Measurements from ENCODE around the gene ESR1. TPM values are rescaled to one million over a fixed set of nuclear protein-coding genes. Genes with fewer than 3 reads are reported as not detected.

ESR1 gene
- total RNA-seq, 1 donor from 2014 or later: not detected

- Mint-ChIP-seq H3K4me3 (no peak overlapping the region), H3K9me3 (no peaks in the 10 kb centered on the region), H3K27ac (no peak overlapping the region), H3K27me3 (ENCODE audit: insufficient read depth, low read depth) (no peaks in the 10 kb centered on the region), H3K36me3 (peaks cover 5% of the 10 kb centered on the region), H3K4me1 (peaks cover 5% of the 10 kb centered on the region)
- H3F3A ChIP-seq (ENCODE audit: low read depth): no peaks in the 10 kb centered on the region
- no peak overlapping the region for H3K4me2 ChIP-seq
- H4K20me1 ChIP-seq (ENCODE audit: low read depth): no peaks in the 10 kb centered on the region
- no peak overlapping the region for H3K27ac ChIP-seq
- no peaks in the 10 kb centered on the region for H3K4me1 ChIP-seq
- no peak overlapping the region for H3K9ac ChIP-seq
- TF ChIP-seq CTCF (IDR thresholded peaks at IDR 0.05): no peak
- TF ChIP-seq EZH2 (IDR thresholded peaks at IDR 0.05): no peak
- no peak for TF ChIP-seq EZH2phosphoT487 (IDR thresholded peaks at IDR 0.05)
- DNase-seq (ENCODE audit: low spot score): no peak
- no peak overlapping the region for H2AFZ ChIP-seq (replicated peaks)
- H3K36me3 ChIP-seq: no peaks in the 10 kb centered on the region
- no peak overlapping the region for H3K4me3 ChIP-seq
- H3K9me3 ChIP-seq (ENCODE audit: low read depth): no peaks in the 10 kb centered on the region
- H3K27me3 ChIP-seq: no peaks in the 10 kb centered on the region
- no peaks in the 10 kb centered on the region for H3K79me2 ChIP-seq (ENCODE audit: low read depth)
These were observed 363.5 kb downstream of the ESR1 start for GRCh38 chr6:152170702-152171667.

GRCh38 chr6:152173321-152173720 is 365.8 kb downstream of the ESR1 start:
- Histone ChIP-seq H3K4me1 (no peaks in the 10 kb centered on the region), H3K9ac (no peak overlapping the region), H4K20me1 (ENCODE audit: low read depth) (no peaks in the 10 kb centered on the region), H3K4me3 (no peak overlapping the region), H3K9me3 (ENCODE audit: low read depth) (no peaks in the 10 kb centered on the region), H3K27ac (no peak overlapping the region), H3K36me3 (no peaks in the 10 kb centered on the region), H3K79me2 (ENCODE audit: low read depth) (no peaks in the 10 kb centered on the region), H3K27me3 (no peaks in the 10 kb centered on the region), H3F3A (ENCODE audit: low read depth) (no peaks in the 10 kb centered on the region), H3K4me2 (no peak overlapping the region), H2AFZ (replicated peaks) (no peak overlapping the region)
- TF ChIP-seq CTCF (IDR thresholded peaks at IDR 0.05) (no peak), EZH2 (IDR thresholded peaks at IDR 0.05) (no peak), EZH2phosphoT487 (IDR thresholded peaks at IDR 0.05) (no peak)
- H3K9me3 Mint-ChIP-seq: no peaks in the 10 kb centered on the region
- no peaks in the 10 kb centered on the region for H3K27me3 Mint-ChIP-seq (ENCODE audit: insufficient read depth, low read depth)
- no peak for DNase-seq (ENCODE audit: low spot score)
- no peak overlapping the region for H3K27ac Mint-ChIP-seq
- peaks cover 5% of the 10 kb centered on the region for H3K4me1 Mint-ChIP-seq
- peaks cover 5% of the 10 kb centered on the region for H3K36me3 Mint-ChIP-seq
- no peak overlapping the region for H3K4me3 Mint-ChIP-seq

GRCh38 chr6:152173957-152174356 is 366.5 kb downstream of the ESR1 start:
- Histone ChIP-seq H3K4me2 (no peak overlapping the region), H3K9me3 (ENCODE audit: low read depth) (no peaks in the 10 kb centered on the region), H3F3A (ENCODE audit: low read depth) (no peaks in the 10 kb centered on the region), H3K4me3 (no peak overlapping the region), H4K20me1 (ENCODE audit: low read depth) (no peaks in the 10 kb centered on the region), H3K9ac (no peak overlapping the region), H3K4me1 (no peaks in the 10 kb centered on the region), H2AFZ (replicated peaks) (no peak overlapping the region), H3K27me3 (no peaks in the 10 kb centered on the region), H3K79me2 (ENCODE audit: low read depth) (no peaks in the 10 kb centered on the region), H3K27ac (no peak overlapping the region), H3K36me3 (no peaks in the 10 kb centered on the region)
- no peak for TF ChIP-seq EZH2 (IDR thresholded peaks at IDR 0.05)
- TF ChIP-seq CTCF (IDR thresholded peaks at IDR 0.05): no peak
- TF ChIP-seq EZH2phosphoT487 (IDR thresholded peaks at IDR 0.05): no peak
- H3K9me3 Mint-ChIP-seq: no peaks in the 10 kb centered on the region
- peaks cover 5% of the 10 kb centered on the region for H3K4me1 Mint-ChIP-seq
- peaks cover 5% of the 10 kb centered on the region for H3K36me3 Mint-ChIP-seq
- H3K27me3 Mint-ChIP-seq (ENCODE audit: insufficient read depth, low read depth): no peaks in the 10 kb centered on the region
- no peak overlapping the region for H3K27ac Mint-ChIP-seq
- DNase-seq (ENCODE audit: low spot score): no peak
- H3K4me3 Mint-ChIP-seq: no peak overlapping the region
